ENCODE measurements around the gene MYO1B. TPM values are rescaled to one million over a fixed set of nuclear protein-coding genes. Genes with fewer than 3 reads are reported as not detected.

Gene MYO1B
- total RNA-seq, 1 experiment from 2014 or later, result 43.2 TPM

- Histone ChIP-seq H2BK120ac (ENCODE audit: low read depth, low read length, poor library complexity, severe bottlenecking) (no peak overlapping the region), H4K5ac (ENCODE audit: insufficient read length, low read depth, low read length) (no peak overlapping the region), H3K4me1 (ENCODE audit: insufficient read depth, low read length) (peaks cover 5% of the 10 kb centered on the region), H3K23me2 (ENCODE audit: insufficient read length, low read depth, low read length, poor library complexity, severe bottlenecking) (no peaks in the 10 kb centered on the region), H3K23ac (ENCODE audit: insufficient read length, low read depth, low read length) (no peak overlapping the region), H3K9ac (ENCODE audit: extremely low read depth, insufficient read length, low read length) (no peak overlapping the region), H3K79me2 (ENCODE audit: insufficient read depth, low read length) (peaks cover 4% of the 10 kb centered on the region; the same call in 1 of the 2 replicates), H2BK12ac (ENCODE audit: insufficient read length, low read depth, low read length) (no peak overlapping the region), H3K56ac (ENCODE audit: insufficient read length, low read depth, low read length) (no peak overlapping the region), H3K27ac (ENCODE audit: insufficient read length, low read depth, low read length) (no peak overlapping the region), H4K20me1 (ENCODE audit: control insufficient read depth, insufficient read depth, insufficient read length) (no peaks in the 10 kb centered on the region), H3K79me1 (ENCODE audit: insufficient read depth, low read depth, low read length, poor library complexity, severe bottlenecking) (no peaks in the 10 kb centered on the region), H4K91ac (ENCODE audit: insufficient read length, low read depth, low read length) (no peak overlapping the region), H2AK5ac (ENCODE audit: insufficient read length, low read length) (no peak overlapping the region), H3K27me3 (ENCODE audit: insufficient read depth, low read length) (no peaks in the 10 kb centered on the region), H3T11ph (ENCODE audit: low read length) (no peak overlapping the region), H3K18ac (ENCODE audit: insufficient read length, low read depth, low read length) (no peak overlapping the region), H3K4ac (ENCODE audit: low read depth, low read length) (no peak overlapping the region), H3K9me3 (ENCODE audit: control insufficient read depth, low read depth, low read length) (no peaks in the 10 kb centered on the region), H2BK15ac (ENCODE audit: low read depth, low read length) (no peak overlapping the region), H2AFZ (ENCODE audit: low read length) (no peak overlapping the region), H2BK20ac (ENCODE audit: low read depth, low read length, poor library complexity, severe bottlenecking) (no peak overlapping the region), H2BK5ac (ENCODE audit: insufficient read length, low read length) (no peak overlapping the region), H4K8ac (replicated peaks; ENCODE audit: insufficient read length, low read depth, low read length) (no peak overlapping the region), H3K4me2 (ENCODE audit: insufficient read depth, insufficient read length, low read length) (no peak overlapping the region), H3K14ac (ENCODE audit: insufficient read depth, low read length) (no peak overlapping the region)
- TF ChIP-seq CTCF (conservative IDR thresholded peaks at IDR 0.05), result no peak
- 100% methylated on average over 2 of the region's 6 CpGs for WGBS (ENCODE audit: extremely low coverage, insufficient read length, low lambda C conversion rate)
- Mint-ChIP-seq H3K36me3 (ENCODE audit: insufficient read depth in 1 of 3, low read depth in 3 of 3) (no peaks in the 10 kb centered on the region), H3K4me1 (peaks cover 20 to 22% of the 10 kb centered on the region in 2 experiments), H3K9me3 (no peaks in the 10 kb centered on the region), H3K27ac (no peak overlapping the region; a peak in 1 of 7 replicates), H3K4me3 (no peak overlapping the region), H3K27me3 (ENCODE audit: low read depth) (no peaks in the 10 kb centered on the region)
- DNase-seq, result no peak
Observed at GRCh38 chr2:191314697-191315364, 69.6 kb downstream of the MYO1B start.

Measured in H9 (cell line).